NCI-H2227 (cell line): ENCODE measurements around the gene MMP11.
"Not testable (repeated sequence)": the region's sequence is repeated elsewhere in the genome, so short reads cannot be mapped to it uniquely, and the experiment has no call there.

Experiments
- DNase-seq: peaks from one replicate; lab custom pipeline; 2025; ENCODE audit not compliant: unreplicated experiment; lab: John Stamatoyannopoulos, UW

Gene MMP11

GRCh38 chr22:23772649-23773473, at the start of gene MMP11:
MMP11 (plus strand) TSS chr22:23772849; CDS start chr22:23772871, 22 bp downstream.
- DNase-seq, result peak; percentile 47

- DNase-seq, result not testable (repeated sequence)
Measured at GRCh38 chr22:23728108-23728507, 44.5 kb upstream of the MMP11 start.

- no peak for DNase-seq
Measured at GRCh38 chr22:23737696-23738095, 35.0 kb upstream of the MMP11 start.

- DNase-seq, result no peak
Measured at GRCh38 chr22:23742505-23743264, 30.0 kb upstream of the MMP11 start.

GRCh38 chr22:23743303-23743705, 29.3 kb upstream of the MMP11 start:
- DNase-seq, result no peak

GRCh38 chr22:23744001-23744400, 28.6 kb upstream of the MMP11 start:
- no peak for DNase-seq

GRCh38 chr22:23744485-23744884, 28.2 kb upstream of the MMP11 start:
- DNase-seq, result no peak

GRCh38 chr22:23745791-23746190, 26.9 kb upstream of the MMP11 start:
- no peak for DNase-seq

GRCh38 chr22:23749841-23750301, 22.8 kb upstream of the MMP11 start:
- peak; percentile 21 for DNase-seq

- DNase-seq, result no peak
Measured at GRCh38 chr22:23750367-23750713, 22.3 kb upstream of the MMP11 start.

GRCh38 chr22:23750714-23751440, 21.8 kb upstream of the MMP11 start, which contains the start of gene ZNF70:
ZNF70 (minus strand) TSS chr22:23751112; CDS start chr22:23745140, 5,972 bp downstream.
- peak; percentile 89 for DNase-seq

GRCh38 chr22:23751441-23751996, 21.1 kb upstream of the MMP11 start:
- DNase-seq, result peak; percentile 67

- DNase-seq, result no peak
Measured at GRCh38 chr22:23752090-23752691, 20.5 kb upstream of the MMP11 start.

GRCh38 chr22:23752750-23753149, 19.9 kb upstream of the MMP11 start:
- DNase-seq, result no peak

GRCh38 chr22:23753385-23753784, 19.3 kb upstream of the MMP11 start:
- DNase-seq, result no peak

- no peak for DNase-seq
Measured at GRCh38 chr22:23754220-23754919, 18.3 kb upstream of the MMP11 start, which contains the start of gene VPREB3. VPREB3 (minus strand) TSS chr22:23754425; CDS start chr22:23754363, 62 bp downstream.

GRCh38 chr22:23754980-23755636, 17.5 kb upstream of the MMP11 start:
- DNase-seq, result no peak

GRCh38 chr22:23755711-23756110, 16.9 kb upstream of the MMP11 start:
- DNase-seq, result no peak

- DNase-seq, result no peak
Measured at GRCh38 chr22:23756891-23757290, 15.8 kb upstream of the MMP11 start.
